WTC11 (cell line): Measurements from ENCODE around the gene TMEM30B. TPM values are rescaled to one million over a fixed set of nuclear protein-coding genes. Genes with fewer than 3 reads are reported as not detected.

ENCODE experiments used
- ATAC-seq: fragments of 200-7000 bp; cut with Tn5 transposase; 2 replicates; pipeline ENCODE4 v1.10.0; 2021; ENCODE audit warnings: mild to moderate bottlenecking, moderate library complexity
- CTCF ChIA-PET: fragments of 300-600 bp; sonication (Branson Sonifier 250); formaldehyde crosslinking; loops from one replicate; lab custom pipeline; 2021; ENCODE audit warnings: antibody characterized with exemption; lab: Charles Lee
- POLR2A ChIA-PET: fragments of 350-600 bp; sonication (Branson Sonifier 250); formaldehyde crosslinking; loops from one replicate; lab custom pipeline; 2021; ENCODE audit warnings: antibody characterized with exemption; lab: Charles Lee
- DNase-seq: peaks from one replicate; pipeline ENCODE4 v3.0.0; 2021; ENCODE audit warnings: low spot score
- H3K27ac Mint-ChIP-seq: 2 replicates; pipeline ENCODE4 v1.8.0; 2021; ENCODE audit warnings: mixed read lengths
- H3K27me3 Mint-ChIP-seq: 2 replicates; pipeline ENCODE4 v1.8.0; 2021; ENCODE audit warnings: low read depth, mild to moderate bottlenecking, moderate library complexity, mixed read lengths
- H3K36me3 Mint-ChIP-seq: 2 replicates; pipeline ENCODE4 v1.8.0; 2021; ENCODE audit warnings: mixed read lengths
- H3K4me1 Mint-ChIP-seq: 2 replicates; pipeline ENCODE4 v1.8.0; 2022; ENCODE audit warnings: mixed read lengths
- H3K4me3 Mint-ChIP-seq: 2 replicates; pipeline ENCODE4 v1.8.0; 2021; ENCODE audit warnings: mild to moderate bottlenecking, moderate library complexity, mixed read lengths
- H3K9me3 Mint-ChIP-seq: 2 replicates; pipeline ENCODE4 v1.8.0; 2021; ENCODE audit warnings: mixed read lengths
- ELF4 ChIP-seq: sonication (generic); formaldehyde crosslinking; IDR thresholded peaks from 2 replicates; pipeline ENCODE4 v1.8.1; 2022; ENCODE audit warnings: low read depth, mild to moderate bottlenecking, moderate library complexity, missing genetic modification reagents
- GABPB1 ChIP-seq: sonication (generic); formaldehyde crosslinking; IDR thresholded peaks from 2 replicates; pipeline ENCODE4 v1.8.1; 2023; ENCODE audit warnings: mild to moderate bottlenecking, missing genetic modification reagents
- GRHL2 ChIP-seq: fragments of 250-450 bp; sonication (Bioruptor Pico); IDR thresholded peaks from 2 replicates; pipeline ENCODE4 v1.8.0; 2022; ENCODE audit warnings: mild to moderate bottlenecking, moderate library complexity; ENCODE audit not compliant: insufficient replicate concordance, severe bottlenecking
- JAZF1 ChIP-seq: fragments of 250-450 bp; sonication (Bioruptor Pico); IDR thresholded peaks from 2 replicates; pipeline ENCODE4 v1.9.0; 2021; ENCODE audit warnings: moderate library complexity, mild to moderate bottlenecking, inconsistent platforms
- MLX ChIP-seq: sonication (generic); formaldehyde crosslinking; IDR thresholded peaks from 2 replicates; pipeline ENCODE4 v1.8.1; 2023; ENCODE audit warnings: mild to moderate bottlenecking, missing genetic modification reagents, moderate library complexity
- NFATC4 ChIP-seq: fragments of 250-450 bp; sonication (Bioruptor Pico); IDR thresholded peaks from 2 replicates; pipeline ENCODE4 v1.9.0; 2021; ENCODE audit warnings: mild to moderate bottlenecking
- OVOL2 ChIP-seq: fragments of 250-450 bp; sonication (Bioruptor Pico); IDR thresholded peaks from 2 replicates; pipeline ENCODE4 v1.9.0; 2021; ENCODE audit warnings: mild to moderate bottlenecking, borderline replicate concordance
- PRRX2 ChIP-seq: fragments of 250-450 bp; sonication (Bioruptor Pico); IDR thresholded peaks from 2 replicates; pipeline ENCODE4 v1.8.0; 2021; ENCODE audit warnings: mild to moderate bottlenecking
- RELA ChIP-seq: sonication (generic); formaldehyde crosslinking; IDR thresholded peaks from 2 replicates; pipeline ENCODE4 v1.8.1; 2022; ENCODE audit warnings: missing genetic modification reagents, mild to moderate bottlenecking, borderline replicate concordance
- RORB ChIP-seq: fragments of 250-450 bp; sonication (Bioruptor Pico); IDR thresholded peaks from 2 replicates; pipeline ENCODE4 v1.9.0; 2021; ENCODE audit warnings: mild to moderate bottlenecking
- SP1 ChIP-seq: sonication (generic); formaldehyde crosslinking; conservative IDR thresholded peaks from 2 replicates; pipeline ENCODE4 v1.8.1; 2022; ENCODE audit warnings: missing genetic modification reagents
- ZNF263 ChIP-seq: sonication (generic); formaldehyde crosslinking; IDR thresholded peaks from 2 replicates; pipeline ENCODE4 v1.8.1; 2022; ENCODE audit warnings: low read depth, mild to moderate bottlenecking, moderate library complexity, missing genetic modification reagents
- ZNF396 ChIP-seq: fragments of 250-450 bp; sonication (Bioruptor Pico); IDR thresholded peaks from 2 replicates; pipeline ENCODE4 v1.8.0; 2021; ENCODE audit warnings: mild to moderate bottlenecking, moderate library complexity, borderline replicate concordance
- total RNA-seq: library from RNA; stranded (reverse); gene quantifications from 3 replicates; pipeline ENCODE4 v1.2.3, GENCODE V29; 2021
- TF ChIP-seq, protein P1 (sequence below): sonication (generic); formaldehyde crosslinking; IDR thresholded peaks from 2 replicates; pipeline ENCODE4 v1.8.1; 2022; ENCODE audit warnings: missing genetic modification reagents, borderline replicate concordance
- TF ChIP-seq, protein P2 (sequence below): sonication (generic); formaldehyde crosslinking; IDR thresholded peaks from 2 replicates; pipeline ENCODE4 v1.8.0; 2022; ENCODE audit warnings: missing genetic modification reagents
- TF ChIP-seq, protein P3 (sequence below): sonication (generic); formaldehyde crosslinking; IDR thresholded peaks from 2 replicates; pipeline ENCODE4 v1.8.0; 2023; ENCODE audit warnings: mild to moderate bottlenecking, missing genetic modification reagents
- TF ChIP-seq, protein P4 (sequence below): fragments of 250-450 bp; sonication (Bioruptor Pico); IDR thresholded peaks from 2 replicates; pipeline ENCODE4 v1.9.0; 2021; ENCODE audit warnings: mild to moderate bottlenecking
- TF ChIP-seq, protein P5 (sequence below): fragments of 250-450 bp; sonication (Bioruptor Pico); IDR thresholded peaks from 2 replicates; pipeline ENCODE4 v1.8.0; 2021; ENCODE audit warnings: mild to moderate bottlenecking
- TF ChIP-seq, protein P6 (sequence below): sonication (generic); formaldehyde crosslinking; IDR thresholded peaks from 2 replicates; pipeline ENCODE4 v1.8.0; 2022; ENCODE audit warnings: mild to moderate bottlenecking, missing genetic modification reagents

The TMEM30B gene
- total RNA-seq, 1 experiment from 2014 or later: 17.8 TPM

- CTCF ChIA-PET: interaction anchor here (0.7 to 2.1 kb wide), 3 partner anchors 14 to 367 kb away, joined by 3 to 8 read pairs (median 6); no protein-coding TSS in a partner anchor
Observed at GRCh38 chr14:61281948-61282275, 774 bp upstream of the TMEM30B start.

More at GRCh38 chr14:61281948-61282275, 774 bp upstream of the TMEM30B start:
- Mint-ChIP-seq H3K9me3 (no peaks in the 10 kb centered on the region), H3K36me3 (no peaks in the 10 kb centered on the region), H3K4me1 (peaks cover 26% of the 10 kb centered on the region), H3K27me3 (peaks cover 21% of the 10 kb centered on the region), H3K4me3 (peak overlapping the region; percentile 82), H3K27ac (no peak overlapping the region)
- TF ChIP-seq, protein P1, sequence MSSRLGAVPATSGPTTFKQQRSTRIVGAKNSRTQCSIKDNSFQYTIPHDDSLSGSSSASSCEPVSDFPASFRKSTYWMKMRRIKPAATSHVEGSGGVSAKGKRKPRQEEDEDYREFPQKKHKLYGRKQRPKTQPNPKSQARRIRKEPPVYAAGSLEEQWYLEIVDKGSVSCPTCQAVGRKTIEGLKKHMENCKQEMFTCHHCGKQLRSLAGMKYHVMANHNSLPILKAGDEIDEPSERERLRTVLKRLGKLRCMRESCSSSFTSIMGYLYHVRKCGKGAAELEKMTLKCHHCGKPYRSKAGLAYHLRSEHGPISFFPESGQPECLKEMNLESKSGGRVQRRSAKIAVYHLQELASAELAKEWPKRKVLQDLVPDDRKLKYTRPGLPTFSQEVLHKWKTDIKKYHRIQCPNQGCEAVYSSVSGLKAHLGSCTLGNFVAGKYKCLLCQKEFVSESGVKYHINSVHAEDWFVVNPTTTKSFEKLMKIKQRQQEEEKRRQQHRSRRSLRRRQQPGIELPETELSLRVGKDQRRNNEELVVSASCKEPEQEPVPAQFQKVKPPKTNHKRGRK (CRISPR knock-in tag): no peak
- TF ChIP-seq NFATC4 (CRISPR knock-in tag): no peak
- no peak for TF ChIP-seq SP1 (CRISPR knock-in tag)
- TF ChIP-seq ZNF396: no peak
- TF ChIP-seq GABPB1 (CRISPR knock-in tag): no peak
- no peak for TF ChIP-seq ZNF263 (CRISPR knock-in tag)
- TF ChIP-seq, protein P2, sequence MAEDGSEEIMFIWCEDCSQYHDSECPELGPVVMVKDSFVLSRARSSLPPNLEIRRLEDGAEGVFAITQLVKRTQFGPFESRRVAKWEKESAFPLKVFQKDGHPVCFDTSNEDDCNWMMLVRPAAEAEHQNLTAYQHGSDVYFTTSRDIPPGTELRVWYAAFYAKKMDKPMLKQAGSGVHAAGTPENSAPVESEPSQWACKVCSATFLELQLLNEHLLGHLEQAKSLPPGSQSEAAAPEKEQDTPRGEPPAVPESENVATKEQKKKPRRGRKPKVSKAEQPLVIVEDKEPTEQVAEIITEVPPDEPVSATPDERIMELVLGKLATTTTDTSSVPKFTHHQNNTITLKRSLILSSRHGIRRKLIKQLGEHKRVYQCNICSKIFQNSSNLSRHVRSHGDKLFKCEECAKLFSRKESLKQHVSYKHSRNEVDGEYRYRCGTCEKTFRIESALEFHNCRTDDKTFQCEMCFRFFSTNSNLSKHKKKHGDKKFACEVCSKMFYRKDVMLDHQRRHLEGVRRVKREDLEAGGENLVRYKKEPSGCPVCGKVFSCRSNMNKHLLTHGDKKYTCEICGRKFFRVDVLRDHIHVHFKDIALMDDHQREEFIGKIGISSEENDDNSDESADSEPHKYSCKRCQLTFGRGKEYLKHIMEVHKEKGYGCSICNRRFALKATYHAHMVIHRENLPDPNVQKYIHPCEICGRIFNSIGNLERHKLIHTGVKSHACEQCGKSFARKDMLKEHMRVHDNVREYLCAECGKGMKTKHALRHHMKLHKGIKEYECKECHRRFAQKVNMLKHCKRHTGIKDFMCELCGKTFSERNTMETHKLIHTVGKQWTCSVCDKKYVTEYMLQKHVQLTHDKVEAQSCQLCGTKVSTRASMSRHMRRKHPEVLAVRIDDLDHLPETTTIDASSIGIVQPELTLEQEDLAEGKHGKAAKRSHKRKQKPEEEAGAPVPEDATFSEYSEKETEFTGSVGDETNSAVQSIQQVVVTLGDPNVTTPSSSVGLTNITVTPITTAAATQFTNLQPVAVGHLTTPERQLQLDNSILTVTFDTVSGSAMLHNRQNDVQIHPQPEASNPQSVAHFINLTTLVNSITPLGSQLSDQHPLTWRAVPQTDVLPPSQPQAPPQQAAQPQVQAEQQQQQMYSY (CRISPR knock-in tag): no peak
- no peak for TF ChIP-seq MLX (CRISPR knock-in tag)
- TF ChIP-seq, protein P3, sequence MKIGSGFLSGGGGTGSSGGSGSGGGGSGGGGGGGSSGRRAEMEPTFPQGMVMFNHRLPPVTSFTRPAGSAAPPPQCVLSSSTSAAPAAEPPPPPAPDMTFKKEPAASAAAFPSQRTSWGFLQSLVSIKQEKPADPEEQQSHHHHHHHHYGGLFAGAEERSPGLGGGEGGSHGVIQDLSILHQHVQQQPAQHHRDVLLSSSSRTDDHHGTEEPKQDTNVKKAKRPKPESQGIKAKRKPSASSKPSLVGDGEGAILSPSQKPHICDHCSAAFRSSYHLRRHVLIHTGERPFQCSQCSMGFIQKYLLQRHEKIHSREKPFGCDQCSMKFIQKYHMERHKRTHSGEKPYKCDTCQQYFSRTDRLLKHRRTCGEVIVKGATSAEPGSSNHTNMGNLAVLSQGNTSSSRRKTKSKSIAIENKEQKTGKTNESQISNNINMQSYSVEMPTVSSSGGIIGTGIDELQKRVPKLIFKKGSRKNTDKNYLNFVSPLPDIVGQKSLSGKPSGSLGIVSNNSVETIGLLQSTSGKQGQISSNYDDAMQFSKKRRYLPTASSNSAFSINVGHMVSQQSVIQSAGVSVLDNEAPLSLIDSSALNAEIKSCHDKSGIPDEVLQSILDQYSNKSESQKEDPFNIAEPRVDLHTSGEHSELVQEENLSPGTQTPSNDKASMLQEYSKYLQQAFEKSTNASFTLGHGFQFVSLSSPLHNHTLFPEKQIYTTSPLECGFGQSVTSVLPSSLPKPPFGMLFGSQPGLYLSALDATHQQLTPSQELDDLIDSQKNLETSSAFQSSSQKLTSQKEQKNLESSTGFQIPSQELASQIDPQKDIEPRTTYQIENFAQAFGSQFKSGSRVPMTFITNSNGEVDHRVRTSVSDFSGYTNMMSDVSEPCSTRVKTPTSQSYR (CRISPR knock-in tag): no peak
- TF ChIP-seq ELF4 (CRISPR knock-in tag): no peak
- TF ChIP-seq, protein P4, sequence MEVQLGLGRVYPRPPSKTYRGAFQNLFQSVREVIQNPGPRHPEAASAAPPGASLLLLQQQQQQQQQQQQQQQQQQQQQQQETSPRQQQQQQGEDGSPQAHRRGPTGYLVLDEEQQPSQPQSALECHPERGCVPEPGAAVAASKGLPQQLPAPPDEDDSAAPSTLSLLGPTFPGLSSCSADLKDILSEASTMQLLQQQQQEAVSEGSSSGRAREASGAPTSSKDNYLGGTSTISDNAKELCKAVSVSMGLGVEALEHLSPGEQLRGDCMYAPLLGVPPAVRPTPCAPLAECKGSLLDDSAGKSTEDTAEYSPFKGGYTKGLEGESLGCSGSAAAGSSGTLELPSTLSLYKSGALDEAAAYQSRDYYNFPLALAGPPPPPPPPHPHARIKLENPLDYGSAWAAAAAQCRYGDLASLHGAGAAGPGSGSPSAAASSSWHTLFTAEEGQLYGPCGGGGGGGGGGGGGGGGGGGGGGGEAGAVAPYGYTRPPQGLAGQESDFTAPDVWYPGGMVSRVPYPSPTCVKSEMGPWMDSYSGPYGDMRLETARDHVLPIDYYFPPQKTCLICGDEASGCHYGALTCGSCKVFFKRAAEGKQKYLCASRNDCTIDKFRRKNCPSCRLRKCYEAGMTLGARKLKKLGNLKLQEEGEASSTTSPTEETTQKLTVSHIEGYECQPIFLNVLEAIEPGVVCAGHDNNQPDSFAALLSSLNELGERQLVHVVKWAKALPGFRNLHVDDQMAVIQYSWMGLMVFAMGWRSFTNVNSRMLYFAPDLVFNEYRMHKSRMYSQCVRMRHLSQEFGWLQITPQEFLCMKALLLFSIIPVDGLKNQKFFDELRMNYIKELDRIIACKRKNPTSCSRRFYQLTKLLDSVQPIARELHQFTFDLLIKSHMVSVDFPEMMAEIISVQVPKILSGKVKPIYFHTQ (CRISPR knock-in tag): no peak
- no peak for TF ChIP-seq PRRX2 (CRISPR knock-in tag)
- TF ChIP-seq GRHL2 (CRISPR knock-in tag): no peak
- TF ChIP-seq JAZF1: no peak
- TF ChIP-seq, protein P5, sequence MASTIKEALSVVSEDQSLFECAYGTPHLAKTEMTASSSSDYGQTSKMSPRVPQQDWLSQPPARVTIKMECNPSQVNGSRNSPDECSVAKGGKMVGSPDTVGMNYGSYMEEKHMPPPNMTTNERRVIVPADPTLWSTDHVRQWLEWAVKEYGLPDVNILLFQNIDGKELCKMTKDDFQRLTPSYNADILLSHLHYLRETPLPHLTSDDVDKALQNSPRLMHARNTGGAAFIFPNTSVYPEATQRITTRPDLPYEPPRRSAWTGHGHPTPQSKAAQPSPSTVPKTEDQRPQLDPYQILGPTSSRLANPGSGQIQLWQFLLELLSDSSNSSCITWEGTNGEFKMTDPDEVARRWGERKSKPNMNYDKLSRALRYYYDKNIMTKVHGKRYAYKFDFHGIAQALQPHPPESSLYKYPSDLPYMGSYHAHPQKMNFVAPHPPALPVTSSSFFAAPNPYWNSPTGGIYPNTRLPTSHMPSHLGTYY (CRISPR knock-in tag): no peak
- TF ChIP-seq, protein P6, sequence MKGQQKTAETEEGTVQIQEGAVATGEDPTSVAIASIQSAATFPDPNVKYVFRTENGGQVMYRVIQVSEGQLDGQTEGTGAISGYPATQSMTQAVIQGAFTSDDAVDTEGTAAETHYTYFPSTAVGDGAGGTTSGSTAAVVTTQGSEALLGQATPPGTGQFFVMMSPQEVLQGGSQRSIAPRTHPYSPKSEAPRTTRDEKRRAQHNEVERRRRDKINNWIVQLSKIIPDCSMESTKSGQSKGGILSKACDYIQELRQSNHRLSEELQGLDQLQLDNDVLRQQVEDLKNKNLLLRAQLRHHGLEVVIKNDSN (CRISPR knock-in tag): no peak
- TF ChIP-seq OVOL2 (CRISPR knock-in tag): no peak
- no peak for TF ChIP-seq RORB (CRISPR knock-in tag)
- TF ChIP-seq RELA (CRISPR knock-in tag): no peak
- no peak for ATAC-seq
- no peak for DNase-seq
- POLR2A ChIA-PET: no interaction called here
